NB4 (cell line): ENCODE measurements around the gene NAIF1.

ENCODE experiments used
- MAX ChIP-seq: IDR thresholded peaks from 2 replicates; pipeline ENCODE4 v1.6.1; 2011; ENCODE audit warnings: low read depth, low read length
- MYC ChIP-seq: IDR thresholded peaks from 2 replicates; pipeline ENCODE4 v1.6.1; 2011; ENCODE audit warnings: low read depth, low read length
- POLR2A ChIP-seq: IDR thresholded peaks from 2 replicates; pipeline ENCODE4 v1.6.1; 2011; ENCODE audit warnings: mild to moderate bottlenecking; ENCODE audit not compliant: insufficient read length; ENCODE audit errors: extremely low read depth
- TF ChIP-seq, protein P1 (sequence below): IDR thresholded peaks from one replicate; pipeline ENCODE4 v1.5.1; 2012; ENCODE audit warnings: low read depth, low read length

DNA sequence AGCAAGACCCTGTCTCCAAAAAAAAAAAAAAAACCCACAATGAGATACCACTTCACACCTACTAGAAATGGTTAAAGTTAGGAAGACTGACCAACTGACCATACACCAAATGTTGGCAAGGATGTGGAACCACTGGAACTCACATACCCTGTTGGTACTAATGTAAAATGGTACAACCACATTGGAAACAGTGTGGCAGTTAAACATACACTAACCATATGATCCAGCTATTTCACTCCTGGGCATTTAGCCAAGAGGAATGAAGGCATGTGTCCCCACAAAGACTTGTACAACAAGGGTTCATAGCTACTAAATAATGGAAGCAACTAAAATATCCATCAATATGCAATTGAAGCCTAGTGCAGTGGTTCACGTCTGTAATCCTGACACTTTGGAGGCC lies 21.3 kb downstream of the NAIF1 start:
- TF ChIP-seq MAX (no peak), POLR2A (no peak), MYC (no peak)
- TF ChIP-seq, protein P1, sequence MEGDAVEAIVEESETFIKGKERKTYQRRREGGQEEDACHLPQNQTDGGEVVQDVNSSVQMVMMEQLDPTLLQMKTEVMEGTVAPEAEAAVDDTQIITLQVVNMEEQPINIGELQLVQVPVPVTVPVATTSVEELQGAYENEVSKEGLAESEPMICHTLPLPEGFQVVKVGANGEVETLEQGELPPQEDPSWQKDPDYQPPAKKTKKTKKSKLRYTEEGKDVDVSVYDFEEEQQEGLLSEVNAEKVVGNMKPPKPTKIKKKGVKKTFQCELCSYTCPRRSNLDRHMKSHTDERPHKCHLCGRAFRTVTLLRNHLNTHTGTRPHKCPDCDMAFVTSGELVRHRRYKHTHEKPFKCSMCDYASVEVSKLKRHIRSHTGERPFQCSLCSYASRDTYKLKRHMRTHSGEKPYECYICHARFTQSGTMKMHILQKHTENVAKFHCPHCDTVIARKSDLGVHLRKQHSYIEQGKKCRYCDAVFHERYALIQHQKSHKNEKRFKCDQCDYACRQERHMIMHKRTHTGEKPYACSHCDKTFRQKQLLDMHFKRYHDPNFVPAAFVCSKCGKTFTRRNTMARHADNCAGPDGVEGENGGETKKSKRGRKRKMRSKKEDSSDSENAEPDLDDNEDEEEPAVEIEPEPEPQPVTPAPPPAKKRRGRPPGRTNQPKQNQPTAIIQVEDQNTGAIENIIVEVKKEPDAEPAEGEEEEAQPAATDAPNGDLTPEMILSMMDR, result no peak
